ENCODE data around the gene MYO3A.

MYO3A gene

GRCh38 chr10:25934621-25935139 lies 651 bp downstream of the MYO3A start:
- in situ Hi-C loops (cut with HindIII; ENCODE audit: low pct_ligation_motif_present, low sequenced_read_pairs): no loop called here
- no peak for DNase-seq
- Histone ChIP-seq H3K4me3 (ENCODE audit: low read depth, low read length) (no peak overlapping the region), H3K27ac (no peak overlapping the region), H3K36me3 (replicated peaks) (no peaks in the 10 kb centered on the region), H3K27me3 (replicated peaks) (peaks cover 9% of the 10 kb centered on the region)
- peak; percentile 16 for TF ChIP-seq CTCF (IDR thresholded peaks at IDR 0.05; ENCODE audit: low read depth, low read length, missing control alignments)

GRCh38 chr10:25938405-25938804 lies 4.4 kb downstream of the MYO3A start:
- in situ Hi-C loops (cut with HindIII; ENCODE audit: low pct_ligation_motif_present, low sequenced_read_pairs): no loop called here
- H3K36me3 ChIP-seq (replicated peaks): no peaks in the 10 kb centered on the region
- DNase-seq: no peak
- peaks cover 9% of the 10 kb centered on the region for H3K27me3 ChIP-seq (replicated peaks)
- no peak overlapping the region for H3K4me3 ChIP-seq (ENCODE audit: low read depth, low read length)
- no peak overlapping the region for H3K27ac ChIP-seq
- TF ChIP-seq CTCF (IDR thresholded peaks at IDR 0.05; ENCODE audit: low read depth, low read length, missing control alignments): no peak

- TF ChIP-seq CTCF (IDR thresholded peaks at IDR 0.05; ENCODE audit: low read depth, low read length, missing control alignments): no peak
- no peak overlapping the region for H3K27ac ChIP-seq
- no peak for DNase-seq
- in situ Hi-C loops (cut with HindIII; ENCODE audit: low pct_ligation_motif_present, low sequenced_read_pairs): no loop called here
- H3K4me3 ChIP-seq (ENCODE audit: low read depth, low read length): no peak overlapping the region
- no peaks in the 10 kb centered on the region for H3K36me3 ChIP-seq (replicated peaks)
- H3K27me3 ChIP-seq (replicated peaks): no peaks in the 10 kb centered on the region
These were observed 10.7 kb downstream of the MYO3A start for GRCh38 chr10:25944771-25945170.

- in situ Hi-C loops (cut with HindIII; ENCODE audit: low pct_ligation_motif_present, low sequenced_read_pairs): no loop called here
- TF ChIP-seq CTCF (IDR thresholded peaks at IDR 0.05; ENCODE audit: low read depth, low read length, missing control alignments): no peak
These were observed 18.8 kb downstream of the MYO3A start for GRCh38 chr10:25952857-25953256.

GRCh38 chr10:25954851-25955250 lies 20.8 kb downstream of the MYO3A start:
- Histone ChIP-seq H3K4me3 (ENCODE audit: low read depth, low read length) (no peak overlapping the region), H3K27me3 (replicated peaks) (no peaks in the 10 kb centered on the region), H3K27ac (no peak overlapping the region), H3K36me3 (replicated peaks) (no peaks in the 10 kb centered on the region)
- no peak for DNase-seq
- in situ Hi-C loops (cut with HindIII; ENCODE audit: low pct_ligation_motif_present, low sequenced_read_pairs): no loop called here
- TF ChIP-seq CTCF (IDR thresholded peaks at IDR 0.05; ENCODE audit: low read depth, low read length, missing control alignments): no peak

More at GRCh38 chr10:25952857-25953256, 18.8 kb downstream of the MYO3A start:
- H3K27me3 ChIP-seq (replicated peaks): no peaks in the 10 kb centered on the region
- no peak overlapping the region for H3K27ac ChIP-seq
- H3K4me3 ChIP-seq (ENCODE audit: low read depth, low read length): no peak overlapping the region
- no peak for DNase-seq
- H3K36me3 ChIP-seq (replicated peaks): no peaks in the 10 kb centered on the region

- Histone ChIP-seq H3K4me3 (ENCODE audit: low read depth, low read length) (no peak overlapping the region), H3K27me3 (replicated peaks) (no peaks in the 10 kb centered on the region), H3K27ac (no peak overlapping the region), H3K36me3 (replicated peaks) (no peaks in the 10 kb centered on the region)
- in situ Hi-C loops (cut with HindIII; ENCODE audit: low pct_ligation_motif_present, low sequenced_read_pairs): no loop called here
- no peak for DNase-seq
- TF ChIP-seq CTCF (IDR thresholded peaks at IDR 0.05; ENCODE audit: low read depth, low read length, missing control alignments): no peak
These were observed 25.7 kb downstream of the MYO3A start for GRCh38 chr10:25959540-25960232.
